Mucosa of rectum (tissue), 2 donors: ENCODE measurements around the gene SPATA21.
"Not testable (repeated sequence)": the region's sequence is repeated elsewhere in the genome, so short reads cannot be mapped to it uniquely, and the experiment has no call there.

Experiments
- H3K27ac ChIP-seq, 2 donors: one replicate each; pipeline ENCODE4 v1.7.0; 2013; ENCODE audit warnings: inconsistent platforms in 2 of 2, low read depth in 2 of 2, low read length in 2 of 2
- H3K27me3 ChIP-seq, 2 donors: one replicate each; pipeline ENCODE4 v1.7.0; 2013; ENCODE audit warnings: low read length in 2 of 2; ENCODE audit not compliant: control insufficient read depth in 2 of 2, insufficient read depth in 2 of 2
- H3K36me3 ChIP-seq, 2 donors: one replicate each; pipeline ENCODE4 v1.7.0; 2013; ENCODE audit warnings: low read length in 2 of 2; ENCODE audit not compliant: control insufficient read depth in 2 of 2, insufficient read depth in 2 of 2
- H3K4me1 ChIP-seq, 2 donors: one replicate each; pipeline ENCODE4 v1.7.0; 2013; ENCODE audit warnings: low read length in 2 of 2, mild to moderate bottlenecking in 1 of 2; ENCODE audit not compliant: control insufficient read depth in 2 of 2, insufficient read depth in 2 of 2
- H3K4me3 ChIP-seq, 2 donors: one replicate each; pipeline ENCODE4 v1.7.0; 2013; ENCODE audit warnings: low read length in 2 of 2
- H3K9ac ChIP-seq, 2 donors: one replicate each; pipeline ENCODE4 v1.7.0; 2013; ENCODE audit warnings: low read length in 2 of 2, low read depth in 1 of 2, mild to moderate bottlenecking in 1 of 2
- H3K9me3 ChIP-seq, 2 donors: one replicate each; pipeline ENCODE4 v1.7.0; 2013; ENCODE audit warnings: low read length in 2 of 2; ENCODE audit not compliant: control insufficient read depth in 2 of 2
- donor health status: healthy.
- donor health status: Normal muscosa, but diverticular disease.

SPATA21 gene

GRCh38 chr1:16436946-16437474 is at the start of gene SPATA21:
TSS of gene SPATA21 (minus strand) at chr1:16437424. CDS start at chr1:16431371, 6,053 bp downstream.
- Histone ChIP-seq H3K27ac (no peak within 1 kb of the TSS), H3K4me1 (peaks cover 9 to 14% of the 10 kb centered on the region in 2 donors), H3K27me3 (no peaks in the 10 kb centered on the region), H3K9ac (no peak within 1 kb of the TSS), H3K4me3 (no peak within 1 kb of the TSS), H3K36me3 (no peaks in the 10 kb centered on the region), H3K9me3 (no peaks in the 10 kb centered on the region)

GRCh38 chr1:16487011-16487410 is 49.8 kb upstream of the SPATA21 start:
- not testable (repeated sequence) for H3K27me3 ChIP-seq

GRCh38 chr1:16486316-16486715 is 49.1 kb upstream of the SPATA21 start:
- not testable (repeated sequence) for H3K36me3 ChIP-seq, H3K4me1 ChIP-seq, H3K27ac ChIP-seq, H3K9me3 ChIP-seq, H3K4me3 ChIP-seq, H3K9ac ChIP-seq, H3K27me3 ChIP-seq

More at GRCh38 chr1:16487011-16487410, 49.8 kb upstream of the SPATA21 start:
- not testable (repeated sequence) for H3K9me3 ChIP-seq, H3K4me1 ChIP-seq, H3K4me3 ChIP-seq, H3K36me3 ChIP-seq, H3K9ac ChIP-seq, H3K27ac ChIP-seq

- H3K36me3 ChIP-seq, result no peaks in the 10 kb centered on the region
Measured at GRCh38 chr1:16484931-16485330, 47.7 kb upstream of the SPATA21 start.

GRCh38 chr1:16484501-16484835 is 47.2 kb upstream of the SPATA21 start:
- Histone ChIP-seq H3K9me3 (no peaks in the 10 kb centered on the region), H3K36me3 (no peaks in the 10 kb centered on the region), H3K27me3 (no peaks in the 10 kb centered on the region), H3K9ac (no peak overlapping the region), H3K4me3 (no peak overlapping the region), H3K4me1 (no peaks in the 10 kb centered on the region), H3K27ac (no peak overlapping the region)

More at GRCh38 chr1:16484931-16485330, 47.7 kb upstream of the SPATA21 start:
- H3K4me3 ChIP-seq, result no peak overlapping the region
- no peaks in the 10 kb centered on the region for H3K4me1 ChIP-seq
- no peak overlapping the region for H3K27ac ChIP-seq
- no peaks in the 10 kb centered on the region for H3K27me3 ChIP-seq
- no peak overlapping the region for H3K9ac ChIP-seq
- H3K9me3 ChIP-seq, result no peaks in the 10 kb centered on the region

GRCh38 chr1:16483639-16484500 is 46.6 kb upstream of the SPATA21 start:
- H3K9ac ChIP-seq, H3K27ac ChIP-seq, H3K36me3 ChIP-seq, H3K9me3 ChIP-seq, H3K4me3 ChIP-seq, H3K27me3 ChIP-seq, H3K4me1 ChIP-seq: not testable (repeated sequence)

GRCh38 chr1:16483146-16483545 is 45.9 kb upstream of the SPATA21 start:
- not testable (repeated sequence) for H3K9me3 ChIP-seq, H3K4me1 ChIP-seq, H3K36me3 ChIP-seq, H3K4me3 ChIP-seq, H3K9ac ChIP-seq, H3K27ac ChIP-seq, H3K27me3 ChIP-seq

- no peaks in the 10 kb centered on the region for H3K4me1 ChIP-seq
- no peaks in the 10 kb centered on the region for H3K9me3 ChIP-seq
- H3K9ac ChIP-seq, result no peak overlapping the region
- no peak overlapping the region for H3K27ac ChIP-seq
- no peak overlapping the region for H3K4me3 ChIP-seq
- H3K27me3 ChIP-seq, result no peaks in the 10 kb centered on the region
- peaks cover 0 to 2% of the 10 kb centered on the region in 2 donors for H3K36me3 ChIP-seq
Measured at GRCh38 chr1:16478091-16478490, 40.9 kb upstream of the SPATA21 start.

GRCh38 chr1:16475771-16476770 is 38.8 kb upstream of the SPATA21 start:
- H3K4me3 ChIP-seq, H3K9ac ChIP-seq, H3K36me3 ChIP-seq, H3K27ac ChIP-seq, H3K4me1 ChIP-seq, H3K27me3 ChIP-seq, H3K9me3 ChIP-seq: not testable (repeated sequence)

GRCh38 chr1:16474891-16475290 is 37.7 kb upstream of the SPATA21 start:
- not testable (repeated sequence) for H3K9ac ChIP-seq, H3K27ac ChIP-seq, H3K36me3 ChIP-seq, H3K4me1 ChIP-seq, H3K27me3 ChIP-seq, H3K9me3 ChIP-seq, H3K4me3 ChIP-seq
